ELF-1 (cell line): ENCODE measurements around the gene CBY1.

Experiments used
- DNase-seq: peaks from one replicate; pipeline ENCODE4 v3.0.0-alpha.2; 2016; ENCODE audit warnings: low read depth, low spot score

The CBY1 gene

GRCh38 chr22:38721551-38721950 is 65.1 kb downstream of the CBY1 start:
- DNase-seq: no peak
